Kidney tubule cell (primary cell): ENCODE data around the gene MAP3K5.
"Not testable (repeated sequence)": the region's sequence is repeated elsewhere in the genome, so short reads cannot be mapped to it uniquely, and the experiment has no call there.

Source experiments
- DNase-seq: peaks from one replicate; pipeline ENCODE4 v3.0.0-alpha.2; 2018; ENCODE audit warnings: low spot score

The MAP3K5 gene

DNA sequence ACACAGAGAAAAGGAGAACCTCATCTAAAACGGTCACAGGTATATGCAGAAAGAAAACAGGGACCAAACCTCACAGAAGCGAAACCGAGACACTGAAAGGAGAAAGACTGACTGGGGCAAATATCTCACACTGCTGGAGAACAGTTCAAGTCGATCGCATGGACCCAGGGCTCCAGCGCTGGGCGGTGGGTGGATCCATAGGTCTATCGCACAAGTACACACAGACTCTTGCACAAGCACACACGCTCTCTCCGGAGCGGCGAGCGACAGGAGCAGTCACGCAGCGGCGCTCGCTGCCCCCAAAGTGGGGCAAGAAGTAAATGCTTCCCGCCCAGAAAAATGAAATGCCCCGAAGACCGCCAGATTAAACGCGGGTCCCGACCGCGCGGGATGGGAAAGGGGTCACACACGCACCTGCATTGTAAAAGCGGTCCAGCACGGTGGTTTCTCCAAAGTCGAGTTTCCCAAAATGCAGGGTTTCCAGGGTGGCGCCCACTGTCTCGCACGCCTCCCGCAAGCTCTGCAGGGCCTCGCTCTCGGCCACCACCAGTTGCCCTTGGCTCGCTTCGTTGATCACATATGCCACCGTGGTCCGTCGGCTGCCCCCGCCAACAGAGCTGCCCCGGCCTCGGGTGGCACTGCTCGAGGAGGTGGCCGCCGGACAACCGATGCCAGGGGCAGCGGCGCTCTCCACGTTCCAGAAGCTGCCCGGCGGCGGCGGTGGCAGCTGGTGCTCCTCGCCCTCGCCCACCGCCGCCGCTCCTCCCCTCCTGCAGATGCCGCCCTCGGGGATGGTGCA lies 782 bp downstream of the MAP3K5 start:
- peak; percentile 46 for DNase-seq

DNA sequence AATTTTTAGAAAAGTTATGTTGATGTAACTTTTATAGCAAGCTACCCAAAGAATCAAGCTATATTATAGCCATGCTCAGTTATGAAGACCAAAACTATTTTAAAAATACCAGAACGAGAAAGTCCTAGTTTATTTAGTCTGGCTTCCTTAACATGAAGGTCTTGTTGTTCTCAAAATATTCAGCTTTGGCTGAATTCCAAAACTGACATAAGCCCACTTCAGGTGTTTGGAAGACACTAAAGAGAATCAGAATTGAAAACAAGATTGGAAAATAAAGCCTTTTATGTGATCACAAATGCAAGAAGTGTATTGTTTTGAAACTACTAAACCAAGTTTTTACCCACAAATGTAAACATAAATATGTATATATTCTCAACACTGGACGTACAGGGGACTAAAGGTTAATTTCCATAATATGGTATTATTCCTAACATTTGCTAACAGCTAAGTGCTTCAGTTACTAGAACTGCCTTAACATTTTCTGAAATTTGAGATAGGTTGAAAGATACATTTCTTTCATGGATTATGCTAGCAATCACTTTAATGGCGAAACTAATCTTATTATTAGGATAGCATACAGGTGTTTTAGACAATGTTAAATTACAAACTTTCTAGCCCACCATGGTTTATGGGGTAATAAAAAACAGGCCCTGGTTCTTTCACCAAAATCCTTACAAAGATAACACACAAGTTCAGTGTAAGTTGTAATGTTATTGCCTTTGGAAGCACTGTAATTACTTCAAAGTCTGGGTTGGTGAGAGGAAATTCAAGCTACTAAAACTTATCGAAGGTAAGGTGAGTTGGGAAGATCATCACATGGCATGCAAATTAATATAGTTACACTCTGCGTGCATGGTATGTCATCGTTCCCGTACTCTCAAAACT lies 1.6 kb downstream of the MAP3K5 start:
- DNase-seq: no peak

DNA sequence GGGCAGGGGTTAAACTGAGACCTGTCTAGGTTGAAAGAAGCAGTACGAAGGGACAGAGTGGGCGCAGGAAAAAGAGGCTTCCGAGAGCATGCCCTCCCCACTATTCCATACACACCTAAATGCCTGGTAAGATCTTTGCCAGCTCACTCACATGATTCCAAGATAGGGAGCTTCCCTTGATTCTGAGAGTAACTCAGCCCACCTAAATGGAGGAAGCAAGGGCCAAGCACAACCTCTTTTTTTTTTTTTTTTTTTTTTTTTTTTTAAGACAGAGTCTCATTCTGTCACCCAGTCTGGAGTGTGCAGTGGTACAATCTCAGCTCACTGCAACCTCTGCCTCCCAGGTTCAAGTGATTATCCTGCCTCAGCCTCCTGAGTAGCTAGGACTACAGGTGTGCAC lies 2.8 kb downstream of the MAP3K5 start:
- not testable (repeated sequence) for DNase-seq

DNA sequence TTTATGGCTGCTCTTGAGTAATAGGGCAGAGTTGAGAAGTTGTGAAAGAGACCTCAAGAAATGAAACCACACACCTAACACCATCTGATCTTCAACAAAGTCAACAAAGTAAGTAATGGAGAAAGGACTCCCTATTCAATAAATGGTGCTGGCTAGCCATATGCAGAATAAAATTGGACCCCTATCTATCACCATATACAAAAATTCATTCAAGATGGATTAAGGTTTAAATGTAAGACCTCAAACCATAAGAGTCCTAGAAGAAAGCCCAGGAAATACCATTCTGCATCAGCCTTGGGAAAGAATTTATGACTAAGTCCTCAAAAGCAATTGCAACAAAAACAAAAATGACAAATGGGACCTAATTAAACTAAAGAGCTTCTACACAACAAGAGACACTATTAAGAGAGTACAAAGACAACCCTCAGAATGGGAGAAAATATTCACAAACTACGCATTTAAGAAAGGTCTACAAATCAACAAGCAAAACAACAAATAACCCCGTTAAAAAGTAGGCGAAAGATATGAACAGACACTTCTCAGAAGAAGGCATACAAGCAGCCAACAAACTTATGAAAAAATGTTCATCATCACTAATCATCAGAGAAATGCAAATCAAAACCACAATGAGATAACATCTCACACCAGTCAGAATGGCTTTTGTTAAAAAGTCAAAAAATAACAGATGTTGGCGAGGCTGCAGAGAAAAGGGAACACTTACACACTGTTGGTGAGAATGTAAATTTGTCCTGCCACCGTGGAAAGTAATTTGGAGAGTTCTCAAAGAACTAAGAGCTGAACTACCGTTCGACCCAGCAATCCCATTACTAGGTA lies 4.0 kb downstream of the MAP3K5 start:
- peak; percentile 42 for DNase-seq

DNA sequence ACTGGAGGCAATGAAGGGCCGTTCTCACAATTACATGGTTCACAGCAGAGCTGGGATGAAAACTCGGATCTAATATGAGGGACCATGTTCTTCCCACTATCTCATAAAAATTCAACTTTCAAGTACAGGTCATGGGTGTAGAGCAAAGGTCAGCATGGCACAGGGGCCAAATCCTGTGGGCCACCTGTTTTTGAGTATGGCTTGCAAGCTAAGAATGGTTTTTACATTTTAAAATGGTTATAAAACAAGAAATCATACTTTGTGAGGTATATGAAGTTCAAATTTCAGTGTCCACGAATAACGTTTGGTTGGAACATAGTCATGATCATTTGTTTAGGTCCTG lies 4.6 kb downstream of the MAP3K5 start:
- DNase-seq: no peak

DNA sequence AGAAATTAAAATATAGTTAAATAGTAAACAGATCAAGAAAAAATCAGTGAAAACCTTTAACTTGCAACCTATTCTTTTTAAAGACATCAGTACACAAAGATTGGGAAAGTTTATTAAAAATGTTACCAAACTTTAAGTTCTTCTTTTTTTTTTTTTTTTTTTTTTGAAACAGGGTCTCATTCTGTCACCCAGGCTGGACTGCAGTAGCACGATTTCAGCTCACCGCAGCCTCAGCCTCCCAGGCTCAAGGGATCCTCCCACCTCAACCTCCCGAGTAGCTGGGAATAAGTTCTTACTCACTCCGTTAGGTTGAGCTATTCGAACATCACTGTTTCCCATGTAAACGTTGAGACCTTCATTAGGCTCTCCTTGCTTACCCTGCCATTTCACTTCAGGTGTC lies 5.6 kb downstream of the MAP3K5 start:
- no peak for DNase-seq

DNA sequence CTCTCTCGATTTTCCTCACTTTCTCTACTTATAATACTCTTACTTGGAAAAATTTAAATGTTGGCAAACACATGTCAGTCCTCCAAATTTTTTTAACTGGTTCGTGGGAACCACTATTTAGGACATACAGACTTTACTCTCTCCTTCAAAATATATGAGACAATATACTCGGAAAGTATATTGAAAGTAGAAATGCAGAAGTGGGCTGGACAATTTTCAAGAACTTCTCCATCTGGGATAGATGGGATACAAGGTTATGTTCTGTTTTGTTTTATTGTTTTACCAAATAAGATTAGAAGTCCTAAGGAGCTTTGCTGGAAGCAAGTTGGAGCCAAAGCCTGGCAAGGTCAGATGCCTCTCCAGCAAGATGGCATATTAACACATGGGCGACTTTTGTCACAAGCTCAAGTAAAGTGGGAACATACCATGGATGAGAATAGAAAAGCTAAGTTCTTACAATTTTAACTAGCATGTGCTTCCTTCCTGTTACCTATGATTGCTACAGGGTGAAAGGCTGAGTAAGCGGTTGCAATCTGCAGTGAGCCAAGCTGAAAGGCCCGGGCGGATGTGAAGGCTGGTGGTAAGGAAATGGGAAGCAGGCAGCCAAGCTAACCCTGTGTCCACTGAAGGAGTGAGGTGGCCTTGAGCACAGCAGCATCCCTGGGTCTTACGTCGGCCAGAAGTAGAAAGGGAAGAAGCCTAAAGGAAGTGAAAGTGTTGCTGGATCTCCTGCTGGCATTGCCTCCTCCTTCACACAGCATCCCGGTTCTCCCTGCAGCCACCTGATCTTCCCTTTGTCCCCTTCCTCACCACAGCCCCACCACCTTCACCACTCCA lies 7.1 kb downstream of the MAP3K5 start:
- DNase-seq: peak; percentile 50

DNA sequence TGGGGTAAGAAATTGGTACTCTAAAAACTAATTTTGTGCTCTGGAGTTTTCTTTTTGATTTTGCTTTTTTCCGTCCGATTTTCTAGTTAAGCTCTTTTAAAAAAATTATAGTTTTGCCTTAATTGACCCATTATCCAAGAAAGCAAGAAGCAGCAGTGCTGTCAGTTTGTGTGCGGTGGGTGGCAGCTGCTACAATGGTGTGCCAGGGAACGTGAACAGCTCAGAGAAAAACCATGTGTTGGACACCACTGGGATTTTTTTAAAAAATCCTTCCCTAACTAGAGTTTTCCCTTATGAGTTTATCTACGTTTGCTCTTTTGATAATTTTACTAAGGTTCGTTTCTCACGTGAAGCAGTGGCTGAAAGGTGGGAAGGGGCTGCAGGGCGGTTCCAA lies 8.0 kb downstream of the MAP3K5 start:
- DNase-seq: no peak

DNA sequence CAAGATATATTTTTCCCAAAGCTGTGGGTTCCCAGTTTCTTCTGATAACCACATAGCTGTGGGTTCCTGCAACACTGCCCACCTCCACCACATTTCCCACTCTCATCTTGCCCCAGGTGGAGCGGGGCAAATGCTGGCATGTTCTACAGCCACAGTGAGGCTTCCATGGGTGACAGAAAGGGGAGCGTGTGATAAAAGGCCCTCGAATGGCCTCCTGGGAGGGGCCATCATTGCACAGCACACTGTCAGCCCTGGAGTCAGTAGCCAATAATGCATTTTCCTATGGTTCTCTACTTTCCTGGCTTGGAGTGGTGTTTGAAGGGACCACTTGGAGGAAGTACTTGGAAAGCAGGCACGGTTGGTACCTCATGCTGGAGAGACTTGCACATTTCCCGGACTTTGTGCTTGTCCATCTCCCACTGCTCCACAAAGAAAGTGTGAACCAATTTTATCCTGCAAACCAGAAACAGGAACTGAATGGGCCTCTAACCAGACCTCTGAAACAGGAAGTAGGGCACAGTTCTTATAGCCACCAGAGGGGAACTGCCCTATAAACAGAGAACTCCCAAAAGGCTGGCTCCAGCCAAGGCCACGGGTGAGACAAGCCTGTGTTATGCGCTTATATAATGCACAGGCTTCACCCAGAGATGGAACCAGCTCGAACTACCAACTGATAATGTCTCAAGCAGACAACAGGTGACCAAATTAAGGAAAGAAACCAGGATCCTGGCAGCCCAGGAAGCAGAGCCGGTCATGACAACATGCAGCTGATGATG lies 8.6 kb downstream of the MAP3K5 start:
- DNase-seq: peak; percentile 41

DNA sequence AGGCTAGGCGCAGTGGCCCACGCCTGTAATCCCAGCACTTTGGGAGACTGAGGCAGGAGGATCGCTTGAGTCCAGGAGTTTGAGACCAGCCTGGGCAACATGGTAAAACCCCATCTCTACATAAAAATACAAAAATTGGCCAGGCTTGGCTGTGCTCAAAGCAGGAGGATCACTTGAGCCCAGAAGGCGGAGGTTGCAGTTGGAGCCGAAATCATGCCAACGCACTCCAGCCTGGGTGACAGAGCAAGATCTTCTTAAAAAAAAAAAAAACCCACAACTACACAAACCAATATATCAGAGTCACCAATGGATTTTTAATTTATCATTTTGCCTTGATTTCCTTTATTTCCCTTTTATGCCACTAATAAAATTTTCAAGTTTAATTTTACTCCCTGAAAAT lies 9.3 kb downstream of the MAP3K5 start:
- no peak for DNase-seq

DNA sequence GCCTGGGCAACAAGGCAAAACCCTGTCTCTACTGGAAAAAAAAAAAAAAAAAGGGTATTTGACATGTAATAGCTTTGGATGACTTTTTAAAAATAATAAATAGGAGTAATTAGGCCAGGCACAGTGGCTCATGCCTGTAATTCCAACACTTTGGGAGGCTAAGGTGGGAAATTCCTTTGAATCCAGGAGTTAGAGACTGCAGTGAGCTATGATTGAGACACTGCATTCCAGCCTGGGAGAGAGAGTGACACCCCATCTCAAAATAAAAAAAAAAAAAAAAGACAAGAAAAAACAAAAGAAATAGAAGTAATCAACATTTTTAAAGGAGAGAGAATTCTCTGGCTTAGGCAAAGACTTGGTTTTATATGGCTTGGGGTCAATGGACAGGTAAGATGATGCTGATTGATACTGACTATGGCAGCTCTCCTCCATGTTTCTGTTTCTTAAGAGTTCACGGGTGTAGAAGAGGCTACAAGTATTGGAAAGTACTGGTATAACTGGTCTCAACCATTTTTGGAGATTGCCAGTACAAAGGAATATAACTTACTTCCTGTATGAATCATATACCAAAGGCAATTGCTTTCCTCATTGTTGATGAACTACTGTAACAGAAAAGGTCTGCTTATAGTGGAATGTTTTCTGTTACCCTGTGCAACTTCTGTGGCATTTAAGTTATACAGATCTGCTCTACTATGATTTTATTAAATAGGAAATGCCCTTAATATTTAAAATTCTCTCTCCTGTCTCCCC lies 10.1 kb downstream of the MAP3K5 start:
- peak; percentile 80 for DNase-seq

DNA sequence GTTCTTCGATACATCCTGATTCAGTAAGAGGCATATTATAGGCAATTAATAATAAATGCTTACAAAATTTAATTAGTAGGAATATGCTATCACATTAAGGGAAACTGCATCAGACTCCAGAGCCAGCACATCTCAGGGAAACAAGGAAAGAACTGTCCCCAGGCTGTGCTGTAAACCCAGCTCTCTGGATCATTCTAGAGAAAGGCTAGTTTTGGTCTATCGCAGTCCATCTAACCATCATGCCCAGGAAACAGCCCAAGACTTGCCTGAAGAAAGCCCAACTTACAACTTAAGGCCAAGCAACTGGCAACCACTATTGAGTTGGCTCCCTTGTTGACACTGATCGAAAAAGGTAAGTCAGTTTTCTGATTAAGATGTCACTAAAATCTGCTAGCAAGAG lies 11.3 kb downstream of the MAP3K5 start:
- no peak for DNase-seq

DNA sequence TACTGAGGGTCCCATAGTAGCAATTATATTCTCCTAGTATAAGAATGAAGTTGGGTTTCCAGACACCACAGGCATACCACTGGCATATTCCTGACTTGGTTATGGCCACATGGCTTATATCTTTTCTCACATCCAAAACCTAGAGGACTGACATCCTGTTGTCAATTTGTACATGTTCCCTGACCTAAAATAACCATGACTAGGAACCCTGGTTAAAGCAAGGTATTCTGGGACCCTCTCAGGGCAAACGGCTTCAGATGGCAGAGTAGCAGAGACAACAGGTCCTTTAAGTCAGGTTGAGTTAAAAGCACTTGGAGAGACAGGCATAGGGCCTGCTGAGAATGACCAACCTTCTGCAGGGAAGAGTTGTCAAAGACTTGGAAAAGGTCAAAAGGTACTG lies 12.6 kb downstream of the MAP3K5 start:
- DNase-seq: no peak

DNA sequence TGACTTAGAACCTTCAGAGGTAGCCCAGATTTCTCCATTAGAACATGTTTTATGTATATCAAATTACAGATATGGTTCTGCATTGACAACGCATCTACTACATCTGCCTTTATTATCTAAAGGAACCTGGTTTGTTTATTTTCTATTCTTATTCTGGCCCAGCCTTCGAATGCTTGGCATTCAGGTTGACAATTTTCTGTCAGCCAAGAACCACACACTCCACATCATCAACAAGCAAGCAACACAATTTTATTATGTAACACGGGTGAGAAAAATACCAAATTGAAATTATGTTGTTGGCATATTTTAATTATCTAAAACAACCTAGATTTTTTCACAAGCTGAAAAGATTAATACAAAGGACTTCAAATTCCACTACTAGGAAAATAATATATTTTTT lies 14.6 kb downstream of the MAP3K5 start:
- no peak for DNase-seq

DNA sequence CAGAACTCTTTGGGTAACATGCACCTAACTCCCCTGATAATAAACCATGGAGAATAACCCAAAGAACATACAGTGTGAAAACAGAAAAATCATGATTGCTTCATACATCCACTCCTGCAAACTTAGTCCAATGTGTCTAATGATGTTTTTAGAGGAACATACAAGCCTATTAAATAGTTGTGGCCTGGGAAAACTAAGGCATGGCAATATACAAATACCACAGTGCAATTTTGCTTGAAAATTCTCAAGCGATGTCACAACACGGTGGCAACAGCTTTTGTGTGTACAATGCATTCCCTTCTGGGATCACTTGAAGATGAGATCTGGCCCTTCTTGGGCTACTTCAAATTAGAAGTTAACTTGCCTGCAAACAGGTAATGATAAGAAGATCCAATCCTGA lies 16.7 kb downstream of the MAP3K5 start:
- DNase-seq: no peak

DNA sequence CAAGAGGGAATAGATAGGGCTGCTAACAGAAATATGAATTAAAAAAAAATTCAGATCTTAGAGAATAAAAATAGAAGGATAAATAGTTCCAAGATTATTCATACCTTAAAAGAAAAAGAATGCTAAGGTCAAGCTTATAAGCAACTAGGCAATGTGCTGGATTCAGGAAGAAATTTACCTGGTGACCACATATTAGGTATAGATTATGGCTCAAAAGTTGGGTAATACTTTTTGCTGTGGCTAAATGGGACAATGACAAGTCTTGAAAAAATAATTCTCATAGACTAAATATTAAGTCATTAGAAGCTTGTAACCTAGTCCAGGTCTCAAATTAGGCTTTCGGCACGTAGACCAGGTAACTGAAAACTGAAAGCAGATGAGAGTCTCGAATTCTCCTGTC lies 17.2 kb downstream of the MAP3K5 start:
- DNase-seq: peak; percentile 34

DNA sequence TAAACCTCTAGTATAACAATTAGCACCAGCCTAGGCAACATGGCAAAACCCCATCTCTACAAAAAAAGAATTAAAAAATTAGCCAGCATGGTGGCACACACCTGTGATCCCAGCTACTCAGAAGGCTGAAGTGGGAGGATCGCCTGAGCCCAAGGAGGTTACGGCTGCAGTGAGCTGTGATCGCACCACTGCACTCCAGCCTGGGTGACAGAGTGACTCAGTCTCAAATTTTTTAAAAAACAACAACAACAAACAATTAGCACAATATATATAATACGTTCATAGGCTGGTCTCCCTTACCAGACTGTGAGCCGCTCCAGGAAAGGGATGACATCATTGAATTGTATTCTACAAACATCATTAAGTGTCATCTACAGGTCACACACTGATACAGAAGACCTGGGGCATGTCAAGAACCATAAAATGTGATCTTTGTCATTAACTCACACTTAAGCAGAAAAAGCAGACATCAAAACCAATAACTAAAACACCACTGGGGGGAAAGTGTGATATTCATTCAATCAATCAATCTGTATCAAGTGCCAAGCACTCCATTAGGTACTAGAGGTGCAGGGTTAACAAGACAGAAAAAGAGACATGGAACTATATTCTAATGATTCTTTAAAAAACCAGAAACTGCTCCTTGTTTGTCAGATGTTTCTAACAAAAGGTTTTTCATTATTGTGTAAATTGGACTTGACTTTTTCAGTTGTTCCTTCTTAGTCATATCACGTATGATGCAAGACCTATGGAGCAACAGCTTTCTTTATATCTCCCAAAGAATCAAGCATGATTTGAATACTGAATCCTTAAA lies 17.8 kb downstream of the MAP3K5 start:
- peak; percentile 84 for DNase-seq

DNA sequence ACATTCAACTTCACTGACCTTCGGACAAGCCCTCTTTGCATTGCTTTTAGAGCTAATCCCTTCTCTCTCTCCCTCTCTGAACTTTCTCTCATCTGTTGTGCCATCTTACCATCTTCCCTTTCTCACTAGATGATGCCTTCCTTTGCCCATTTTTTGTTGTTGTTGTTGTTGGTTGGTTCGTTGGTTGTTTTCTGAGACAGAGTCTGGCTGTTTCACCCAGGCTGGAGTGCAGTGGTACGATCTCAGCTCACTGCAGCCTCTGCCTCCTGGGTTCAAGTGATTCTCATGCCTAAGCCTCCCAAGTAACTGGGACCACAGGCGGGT lies 18.8 kb downstream of the MAP3K5 start:
- DNase-seq: no peak

DNA sequence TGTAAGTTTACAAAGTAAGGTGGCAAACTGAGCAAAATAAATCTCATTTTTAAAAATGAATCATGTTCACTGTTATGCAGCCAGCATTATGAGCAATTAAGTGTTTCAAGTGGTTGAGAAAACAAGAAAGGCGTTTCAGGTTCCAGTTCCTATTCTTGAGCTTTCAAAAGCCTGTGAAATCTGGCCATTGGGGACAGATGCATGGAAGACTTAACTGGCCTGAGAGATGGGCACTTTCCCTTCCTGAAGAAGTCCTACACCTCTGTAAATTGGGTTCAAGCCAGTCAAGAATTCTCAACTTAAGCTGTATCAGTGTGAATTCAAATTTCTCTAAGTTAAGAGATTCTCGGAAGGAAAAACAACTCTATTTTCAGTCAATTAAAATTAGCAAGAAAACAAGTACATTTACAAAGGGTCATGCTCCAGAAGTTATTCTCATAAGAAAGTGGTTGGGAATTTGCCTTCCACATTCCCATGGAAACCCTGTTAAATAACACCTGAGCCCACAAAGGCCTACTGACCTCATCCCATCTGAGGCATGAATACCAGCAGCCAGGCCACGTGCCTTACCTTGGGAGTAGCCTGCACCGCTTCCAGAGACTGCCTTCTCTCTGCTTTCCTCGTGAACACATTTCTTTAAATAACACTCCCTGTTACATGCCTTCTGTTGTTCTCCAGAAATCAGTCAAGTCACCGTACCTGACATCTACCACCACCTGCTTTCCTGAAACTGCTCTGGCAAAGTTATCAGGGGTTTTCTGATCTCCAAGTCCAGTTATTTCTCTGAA lies 19.4 kb downstream of the MAP3K5 start:
- DNase-seq: peak; percentile 96
